ENCODE results near the gene VPS13D.

Gene VPS13D

GRCh38 chr1:12456979-12457378 lies 227.1 kb downstream of the VPS13D start:
- DNase-seq (ENCODE audit: low read depth), result no peak
- TF ChIP-seq CTCF (IDR thresholded peaks at IDR 0.05; ENCODE audit: insufficient read depth, low read depth, low read length, missing control alignments), result no peak
- no peak overlapping the region for H3K4me3 ChIP-seq (ENCODE audit: low read length)

GRCh38 chr1:12457771-12458170 lies 227.9 kb downstream of the VPS13D start:
- TF ChIP-seq CTCF (IDR thresholded peaks at IDR 0.05; ENCODE audit: insufficient read depth, low read depth, low read length, missing control alignments), result no peak
- DNase-seq (ENCODE audit: low read depth), result no peak
- no peak overlapping the region for H3K4me3 ChIP-seq (ENCODE audit: low read length)

GRCh38 chr1:12458571-12458970 lies 228.7 kb downstream of the VPS13D start:
- no peak overlapping the region for H3K4me3 ChIP-seq (ENCODE audit: low read length)
- no peak for DNase-seq (ENCODE audit: low read depth)
- no peak for TF ChIP-seq CTCF (IDR thresholded peaks at IDR 0.05; ENCODE audit: insufficient read depth, low read depth, low read length, missing control alignments)

DNA sequence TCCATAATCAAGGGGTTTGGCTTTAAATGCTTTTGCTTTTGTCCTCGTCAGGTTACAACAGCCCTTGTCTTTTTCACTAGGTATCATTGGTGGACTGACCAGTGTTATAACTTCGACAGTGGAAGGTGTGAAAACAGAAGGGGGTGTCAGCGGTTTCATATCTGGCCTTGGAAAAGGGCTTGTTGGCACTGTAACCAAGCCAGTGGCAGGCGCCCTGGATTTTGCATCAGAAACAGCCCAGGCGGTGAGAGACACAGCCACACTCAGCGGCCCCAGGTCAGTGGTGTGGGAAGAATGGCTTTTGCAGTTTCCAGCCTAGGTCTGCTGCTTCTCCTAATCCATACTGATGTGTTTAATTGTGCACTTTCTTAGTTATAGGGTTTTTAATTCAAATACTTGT lies 230.3 kb downstream of the VPS13D start:
- no peak for DNase-seq (ENCODE audit: low read depth)
- no peak overlapping the region for H3K4me3 ChIP-seq (ENCODE audit: low read length)
- no peak for TF ChIP-seq CTCF (IDR thresholded peaks at IDR 0.05; ENCODE audit: insufficient read depth, low read depth, low read length, missing control alignments)

GRCh38 chr1:12460911-12461621 lies 231.2 kb downstream of the VPS13D start:
- no peak overlapping the region for H3K4me3 ChIP-seq (ENCODE audit: low read length)
- DNase-seq (ENCODE audit: low read depth), result no peak
- no peak for TF ChIP-seq CTCF (IDR thresholded peaks at IDR 0.05; ENCODE audit: insufficient read depth, low read depth, low read length, missing control alignments)

GRCh38 chr1:12461754-12462153 lies 231.9 kb downstream of the VPS13D start:
- no peak overlapping the region for H3K4me3 ChIP-seq (ENCODE audit: low read length)
- TF ChIP-seq CTCF (IDR thresholded peaks at IDR 0.05; ENCODE audit: insufficient read depth, low read depth, low read length, missing control alignments), result no peak
- DNase-seq (ENCODE audit: low read depth), result no peak

- DNase-seq (ENCODE audit: low read depth), result no peak
- TF ChIP-seq CTCF (IDR thresholded peaks at IDR 0.05; ENCODE audit: insufficient read depth, low read depth, low read length, missing control alignments), result no peak
- H3K4me3 ChIP-seq (ENCODE audit: low read length), result no peak overlapping the region
These were observed 232.8 kb downstream of the VPS13D start for GRCh38 chr1:12462586-12462985.
